Muscle of leg (tissue), 11 donors: Measurements from ENCODE around the gene DSCAML1. TPM values are rescaled to one million over a fixed set of nuclear protein-coding genes. Genes with fewer than 3 reads are reported as not detected.

ENCODE experiments used
- DNase-seq: peaks from one replicate; pipeline ENCODE4 v3.0.0; 2013
- H3K27ac ChIP-seq: one replicate; pipeline ENCODE4 v1.5.1; 2013; ENCODE audit warnings: mild to moderate bottlenecking, low read length, control low read depth
- H3K27me3 ChIP-seq: one replicate; pipeline ENCODE4 v1.6.1; 2013; ENCODE audit warnings: low read length; ENCODE audit not compliant: control insufficient read depth, insufficient read depth
- H3K36me3 ChIP-seq: one replicate; pipeline ENCODE4 v1.6.1; 2013; ENCODE audit warnings: low read length; ENCODE audit not compliant: control insufficient read depth, insufficient read depth
- H3K4me1 ChIP-seq: one replicate; pipeline ENCODE4 v1.6.1; 2013; ENCODE audit warnings: low read length; ENCODE audit not compliant: control insufficient read depth, insufficient read depth
- H3K4me3 ChIP-seq: one replicate; pipeline ENCODE4 v1.5.1; 2013; ENCODE audit warnings: low read length, control low read depth
- H3K9me3 ChIP-seq: replicated peaks from 2 replicates; pipeline ENCODE4 v1.6.1; 2013; ENCODE audit warnings: low read depth, low read length; ENCODE audit not compliant: control insufficient read depth
- WGBS: methylation state at CpG from one replicate; pipeline ENCODE4 v1.1.5; 2013; ENCODE audit warnings: missing lambda C conversion rate; ENCODE audit not compliant: insufficient coverage; 5-methylcytosine and 5-hydroxymethylcytosine counted together
- polyA plus RNA-seq, 8 donors: library from polyadenylated mRNA; unstranded; fragments of 120-200 nt; gene quantifications; one replicate each; pipeline versions ENCODE4 v1.2.1 to v1.2.3, GENCODE V29; 2013; ENCODE audit warnings: inconsistent platforms in 1 of 8, low replicate concordance in 1 of 8; ENCODE audit not compliant: insufficient read length in 8 of 8, insufficient read depth in 1 of 8
- total RNA-seq: library from RNA; stranded (reverse); fragments of 120-200 nt; gene quantifications from one replicate; pipeline ENCODE4 v1.2.4, GENCODE V29; 2013

Gene DSCAML1
- total and polyA plus RNA-seq, 9 donors = 0.28 to 0.80 (median 0.60) TPM

DNA sequence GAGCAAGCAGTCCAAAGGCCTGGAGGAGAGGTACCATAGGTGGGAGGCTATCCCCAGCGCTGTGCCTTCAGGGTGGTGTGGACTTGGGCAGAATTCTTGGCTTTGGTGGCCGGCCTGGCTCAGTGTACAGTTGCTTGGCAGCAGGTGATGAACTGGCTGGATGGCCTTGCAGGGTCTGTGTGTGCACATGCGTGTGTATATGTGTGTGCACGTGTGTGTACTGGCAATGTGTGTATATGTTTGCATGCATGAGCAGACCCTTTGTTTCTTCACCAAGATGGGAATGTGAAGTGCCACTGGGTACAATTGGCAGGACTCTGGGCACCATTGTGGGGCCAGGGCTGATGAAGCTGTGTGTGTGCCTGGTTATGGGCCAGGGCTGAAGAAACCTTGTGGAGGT is 416.3 kb downstream of the DSCAML1 start:
- WGBS = 87% methylated on average over 4 of the region's 4 CpGs
- H3K4me3 ChIP-seq = no peak overlapping the region
- H3K27me3 ChIP-seq = no peaks in the 10 kb centered on the region
- H3K9me3 ChIP-seq = no peaks in the 10 kb centered on the region
- peaks cover 3% of the 10 kb centered on the region for H3K4me1 ChIP-seq
- no peak overlapping the region for H3K27ac ChIP-seq
- no peak for DNase-seq
- peaks cover 41% of the 10 kb centered on the region for H3K36me3 ChIP-seq

DNA sequence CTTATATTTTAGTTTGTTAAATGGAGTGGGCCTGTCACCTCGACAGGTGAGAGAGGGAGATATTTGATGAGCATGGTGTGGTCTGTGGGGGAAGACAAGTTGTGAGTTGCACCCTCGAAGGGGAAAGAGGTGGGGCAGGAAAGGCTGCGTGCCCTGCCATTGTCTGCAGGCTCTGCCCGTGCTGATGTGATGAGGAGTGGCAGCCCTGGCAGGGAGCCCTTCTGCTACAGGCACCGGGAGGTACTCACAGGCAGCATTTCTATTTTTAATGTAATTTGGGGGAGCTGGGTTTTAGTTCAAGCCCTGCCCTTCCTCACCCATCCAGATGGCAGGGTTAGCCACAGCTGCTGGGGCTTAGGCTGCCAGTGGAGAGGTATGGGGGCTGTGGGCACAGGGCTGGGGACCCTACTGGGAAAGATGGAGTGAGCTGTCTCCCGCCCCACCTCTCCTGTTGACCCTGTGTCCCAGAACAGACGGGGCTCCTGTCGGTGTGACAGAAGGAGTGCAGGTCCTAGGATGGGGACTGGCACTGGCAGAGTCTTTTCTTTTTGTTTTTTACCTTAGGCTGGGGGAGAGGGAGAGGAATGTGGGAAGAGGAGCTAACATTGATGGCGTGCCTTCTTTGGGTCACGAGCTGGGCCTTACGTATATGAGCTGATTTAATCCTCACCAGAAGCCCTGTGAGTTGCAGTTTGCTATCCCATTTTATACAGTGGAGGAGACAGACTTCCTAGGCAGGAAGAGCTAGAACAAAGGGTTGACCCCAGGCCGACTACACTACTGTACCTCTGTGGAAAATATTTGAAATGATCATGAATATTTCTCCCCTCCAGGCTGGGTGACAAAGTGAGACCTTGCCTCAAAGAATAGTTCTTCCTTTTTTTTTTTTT is 417.8 kb downstream of the DSCAML1 start:
- H3K36me3 ChIP-seq = peaks cover 47% of the 10 kb centered on the region

More for the DNA sequence above, 417.8 kb downstream of the DSCAML1 start:
- H3K9me3 ChIP-seq = no peaks in the 10 kb centered on the region
- H3K27ac ChIP-seq = peak overlapping the region; percentile 55
- peaks cover 3% of the 10 kb centered on the region for H3K4me1 ChIP-seq
- peak; percentile 8 for DNase-seq
- 72% methylated on average over 8 of the region's 12 CpGs for WGBS
- H3K4me3 ChIP-seq = no peak overlapping the region
- no peaks in the 10 kb centered on the region for H3K27me3 ChIP-seq

Other genes starting within 250 kb of the DSCAML1 start
- 3.3 TPM for gene FXYD2, start 27.5 kb upstream of the DSCAML1 start, total RNA-seq
- 1 to 10 TPM in 6 of 8 donors, under 1 TPM in 2; 0.23 to 2.7 (median 1.2) TPM for gene FXYD2, start 27.5 kb upstream of the DSCAML1 start, polyA plus RNA-seq
- 103 TPM for gene FXYD6, start 79.4 kb upstream of the DSCAML1 start, total RNA-seq
- 100 to 1,000 TPM; 161 to 209 (median 176) TPM for gene FXYD6, start 79.4 kb upstream of the DSCAML1 start, polyA plus RNA-seq
- 0.09 TPM for gene TMPRSS13, start 132.2 kb upstream of the DSCAML1 start, total RNA-seq
- 1 to 10 TPM in 1 of 8 donors, under 1 TPM in 7; 0.05 to 1.1 (median 0.11) TPM for gene TMPRSS13, start 132.2 kb upstream of the DSCAML1 start, polyA plus RNA-seq
- gene IL10RA, start 189.2 kb upstream of the DSCAML1 start, total RNA-seq = 4.8 TPM
- 1 to 10 TPM; 2.9 to 7.8 (median 4.2) TPM for gene IL10RA, start 189.2 kb upstream of the DSCAML1 start, polyA plus RNA-seq